Liver (tissue), 9 donors: ENCODE data around the gene NLGN1. TPM values are rescaled to one million over a fixed set of nuclear protein-coding genes. Genes with fewer than 3 reads are reported as not detected.

Source experiments
- DNase-seq: peaks from one replicate; pipeline ENCODE4 v3.0.0-alpha.2; 2017; ENCODE audit warnings: low spot score
- H3K27ac ChIP-seq, 2 donors: one replicate each; pipeline ENCODE4 v1.7.0; 2013; ENCODE audit warnings: inconsistent platforms in 2 of 2, low read length in 2 of 2, control low read depth in 1 of 2, low read depth in 1 of 2, mild to moderate bottlenecking in 1 of 2
- H3K27me3 ChIP-seq, 4 donors: one replicate each; pipeline versions ENCODE4 v1.6.1 to v1.7.0; 2013; ENCODE audit warnings: low read length in 3 of 4, inconsistent platforms in 1 of 4, mild to moderate bottlenecking in 1 of 4, moderate library complexity in 1 of 4; ENCODE audit not compliant: control insufficient read depth in 4 of 4, insufficient read depth in 4 of 4
- H3K36me3 ChIP-seq, 4 donors: one replicate each; pipeline versions ENCODE4 v1.6.1 to v1.7.0; 2013; ENCODE audit warnings: low read length in 3 of 4, mild to moderate bottlenecking in 3 of 4, low read depth in 1 of 4, moderate library complexity in 1 of 4; ENCODE audit not compliant: control insufficient read depth in 4 of 4, insufficient read depth in 3 of 4
- H3K4me1 ChIP-seq, 4 donors: one replicate each; pipeline versions ENCODE4 v1.6.1 to v1.7.0; 2013; ENCODE audit warnings: low read length in 3 of 4, mild to moderate bottlenecking in 3 of 4, moderate library complexity in 1 of 4; ENCODE audit not compliant: control insufficient read depth in 4 of 4, insufficient read depth in 4 of 4
- H3K4me3 ChIP-seq, 3 donors: one replicate each; pipeline versions ENCODE4 v1.6.1 to v1.7.0; 2013; ENCODE audit warnings: low read length in 3 of 3, control low read depth in 1 of 3, low read depth in 1 of 3, mild to moderate bottlenecking in 1 of 3
- H3K9ac ChIP-seq, 2 donors: one replicate each; pipeline ENCODE4 v1.7.0; 2013; ENCODE audit warnings: low read length in 2 of 2, mild to moderate bottlenecking in 2 of 2, moderate library complexity in 2 of 2, control low read depth in 1 of 2, low read depth in 1 of 2
- H3K9me3 ChIP-seq, 4 donors: one replicate each; pipeline versions ENCODE4 v1.6.1 to v1.7.0; 2013; ENCODE audit warnings: low read length in 3 of 4; ENCODE audit not compliant: control insufficient read depth in 4 of 4
- EGR1 ChIP-seq, 2 donors: IDR thresholded peaks; 2 replicates each; pipeline ENCODE4 v1.6.1; 2016 to 2018; ENCODE audit warnings: antibody characterized with exemption in 2 of 2, low read depth in 2 of 2
- FOXA1 ChIP-seq: IDR thresholded peaks from 2 replicates; pipeline ENCODE4 v1.6.1; 2016; ENCODE audit warnings: antibody characterized with exemption
- HNF4A ChIP-seq, 2 donors: conservative IDR thresholded peaks; 2 replicates each; pipeline ENCODE4 v1.6.1; 2016; ENCODE audit warnings: antibody characterized with exemption in 2 of 2, mild to moderate bottlenecking in 2 of 2
- HNF4G ChIP-seq: IDR thresholded peaks from 2 replicates; pipeline ENCODE4 v1.6.1; 2016; ENCODE audit warnings: antibody characterized with exemption
- NR2F2 ChIP-seq: IDR thresholded peaks from 2 replicates; pipeline ENCODE4 v1.6.1; 2016; ENCODE audit warnings: antibody characterized with exemption
- RAD21 ChIP-seq, 2 donors: IDR thresholded peaks; 2 replicates each; pipeline ENCODE4 v1.6.1; 2016; ENCODE audit warnings: antibody characterized with exemption in 2 of 2, mild to moderate bottlenecking in 2 of 2
- RXRA ChIP-seq, 2 donors: IDR thresholded peaks; 2 replicates each; pipeline ENCODE4 v1.6.1; 2017 to 2018; ENCODE audit warnings: antibody characterized with exemption in 2 of 2, mild to moderate bottlenecking in 1 of 2
- SP1 ChIP-seq: IDR thresholded peaks from 2 replicates; pipeline ENCODE4 v1.6.1; 2018; ENCODE audit warnings: antibody characterized with exemption, mild to moderate bottlenecking
- TAF1 ChIP-seq: conservative IDR thresholded peaks from 2 replicates; pipeline ENCODE4 v1.6.1; 2016; ENCODE audit warnings: antibody characterized with exemption, mild to moderate bottlenecking
- YY1 ChIP-seq: IDR thresholded peaks from 2 replicates; pipeline ENCODE4 v1.6.1; 2016; ENCODE audit warnings: antibody characterized with exemption, mild to moderate bottlenecking
- WGBS: extraction: QIAGEN DNeasy Blood & Tissue Kit; methylation state at CpG from one replicate; pipeline ENCODE4 v1.1.7; 2013; 5-methylcytosine and 5-hydroxymethylcytosine counted together
- polyA plus RNA-seq, 2 donors: library from polyadenylated mRNA; stranded (reverse) in 1 of 2; unstranded in 1 of 2; fragments of 200-250 nt in 1 of 2; fragments of >200 nt in 1 of 2; fragmentation: Nextera tagmentation in 1 of 2; extraction: Ambion mirVana in 1 of 2; gene quantifications; one replicate each; pipeline versions ENCODE4 v1.2.1 to v1.2.3, GENCODE V29; 2013 to 2015
- total RNA-seq, 2 donors: library from RNA; depleted of rRNA; stranded (reverse); fragments of >200 nt; gene quantifications; one replicate each; pipeline ENCODE4 v1.2.3, GENCODE V29; 2014
- TF ChIP-seq, protein P1 (sequence below): IDR thresholded peaks from 2 replicates; pipeline ENCODE4 v1.6.1; 2016; ENCODE audit warnings: antibody characterized with exemption
- TF ChIP-seq, protein P2 (sequence below): IDR thresholded peaks from 2 replicates; pipeline ENCODE4 v1.6.1; 2016; ENCODE audit warnings: antibody characterized with exemption
- TF ChIP-seq, protein P3 (sequence below): IDR thresholded peaks from 2 replicates; pipeline ENCODE4 v1.6.1; 2016; ENCODE audit warnings: antibody characterized with exemption, mild to moderate bottlenecking
- TF ChIP-seq, protein P4 (sequence below): fragments of 150-350 bp; IDR thresholded peaks from 2 replicates; pipeline ENCODE4 v1.5.1; 2017; ENCODE audit warnings: improper control_type of control experiment, low read depth, low read length; ENCODE audit not compliant: missing input control
- TF ChIP-seq, protein P5 (sequence below): IDR thresholded peaks from 2 replicates; pipeline ENCODE4 v1.6.1; 2016; ENCODE audit warnings: antibody characterized with exemption
- donor health status: healthy.
- donor health status: healthy.
- donor health status: healthy.
- donor health status: healthy.
- donor health status: healthy.

The NLGN1 gene
- total and polyA plus RNA-seq, 4 donors: 0.02 to 0.67 (median 0.37) TPM; not detected in 1

DNA sequence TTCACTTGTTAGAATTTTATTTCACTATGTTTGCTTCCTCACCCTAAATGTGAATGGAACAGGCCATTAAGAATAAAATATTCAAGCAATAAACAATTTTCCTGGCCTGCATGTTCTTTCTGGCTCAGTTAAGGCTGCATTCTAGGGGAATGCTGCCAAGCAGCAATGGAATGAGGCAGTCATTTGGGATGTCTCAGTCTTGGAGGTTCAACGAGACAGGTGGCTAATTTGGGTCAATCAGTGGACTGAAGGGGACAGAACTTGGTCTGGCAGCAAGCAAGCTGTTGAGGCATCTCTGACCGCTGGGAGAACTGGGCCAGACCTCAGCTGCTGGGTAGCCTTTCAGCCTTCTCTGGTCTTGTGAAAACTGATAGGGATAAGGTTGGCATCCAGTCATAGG, 241.6 kb downstream of the NLGN1 start:
- TF ChIP-seq TAF1 (no peak), NR2F2 (no peak), FOXA1 (no peak), HNF4G (no peak), RAD21 (IDR thresholded peaks at IDR 0.05) (no peak), SP1 (no peak), EGR1 (IDR thresholded peaks at IDR 0.05; ENCODE audit: low read depth in 2 of 2) (no peak)
- TF ChIP-seq, protein P1, sequence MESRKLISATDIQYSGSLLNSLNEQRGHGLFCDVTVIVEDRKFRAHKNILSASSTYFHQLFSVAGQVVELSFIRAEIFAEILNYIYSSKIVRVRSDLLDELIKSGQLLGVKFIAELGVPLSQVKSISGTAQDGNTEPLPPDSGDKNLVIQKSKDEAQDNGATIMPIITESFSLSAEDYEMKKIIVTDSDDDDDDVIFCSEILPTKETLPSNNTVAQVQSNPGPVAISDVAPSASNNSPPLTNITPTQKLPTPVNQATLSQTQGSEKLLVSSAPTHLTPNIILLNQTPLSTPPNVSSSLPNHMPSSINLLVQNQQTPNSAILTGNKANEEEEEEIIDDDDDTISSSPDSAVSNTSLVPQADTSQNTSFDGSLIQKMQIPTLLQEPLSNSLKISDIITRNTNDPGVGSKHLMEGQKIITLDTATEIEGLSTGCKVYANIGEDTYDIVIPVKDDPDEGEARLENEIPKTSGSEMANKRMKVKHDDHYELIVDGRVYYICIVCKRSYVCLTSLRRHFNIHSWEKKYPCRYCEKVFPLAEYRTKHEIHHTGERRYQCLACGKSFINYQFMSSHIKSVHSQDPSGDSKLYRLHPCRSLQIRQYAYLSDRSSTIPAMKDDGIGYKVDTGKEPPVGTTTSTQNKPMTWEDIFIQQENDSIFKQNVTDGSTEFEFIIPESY: no peak
- TF ChIP-seq, protein P2, sequence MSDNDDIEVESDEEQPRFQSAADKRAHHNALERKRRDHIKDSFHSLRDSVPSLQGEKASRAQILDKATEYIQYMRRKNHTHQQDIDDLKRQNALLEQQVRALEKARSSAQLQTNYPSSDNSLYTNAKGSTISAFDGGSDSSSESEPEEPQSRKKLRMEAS: no peak
- no peak for DNase-seq
- WGBS: 54% methylated on average over 2 of the region's 2 CpGs
- no peak overlapping the region for H3K4me3 ChIP-seq
- H3K27ac ChIP-seq: no peak overlapping the region
- no peaks in the 10 kb centered on the region for H3K4me1 ChIP-seq
- H3K9ac ChIP-seq: no peak overlapping the region
- no peaks in the 10 kb centered on the region for H3K36me3 ChIP-seq
- no peaks in the 10 kb centered on the region for H3K27me3 ChIP-seq
- H3K9me3 ChIP-seq: no peaks in the 10 kb centered on the region

DNA sequence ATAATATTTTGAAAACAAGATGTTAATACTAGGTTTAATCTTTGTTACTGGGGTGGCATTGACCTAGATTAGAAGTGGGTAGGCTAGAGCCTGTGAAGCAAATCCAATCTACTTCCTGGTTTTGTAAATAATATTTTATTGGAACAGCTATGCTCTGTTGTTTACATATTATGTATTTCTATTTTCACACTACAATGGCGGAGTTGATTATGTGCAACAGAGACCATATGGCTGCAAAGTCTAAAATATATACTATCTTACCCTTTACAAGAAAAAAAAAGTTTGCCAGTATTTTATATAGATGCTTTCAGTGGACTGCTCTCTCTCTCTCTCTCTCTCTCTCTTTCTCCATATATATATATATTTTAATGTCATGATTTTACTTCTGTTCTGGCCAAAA, 244.2 kb downstream of the NLGN1 start:
- Histone ChIP-seq H3K9me3 (no peaks in the 10 kb centered on the region), H3K27me3 (no peaks in the 10 kb centered on the region), H3K36me3 (no peaks in the 10 kb centered on the region), H3K9ac (no peak overlapping the region), H3K4me3 (no peak overlapping the region), H3K4me1 (no peaks in the 10 kb centered on the region), H3K27ac (no peak overlapping the region)
- WGBS: 86% methylated on average over 1 of the region's 1 CpG
- TF ChIP-seq, protein P3, sequence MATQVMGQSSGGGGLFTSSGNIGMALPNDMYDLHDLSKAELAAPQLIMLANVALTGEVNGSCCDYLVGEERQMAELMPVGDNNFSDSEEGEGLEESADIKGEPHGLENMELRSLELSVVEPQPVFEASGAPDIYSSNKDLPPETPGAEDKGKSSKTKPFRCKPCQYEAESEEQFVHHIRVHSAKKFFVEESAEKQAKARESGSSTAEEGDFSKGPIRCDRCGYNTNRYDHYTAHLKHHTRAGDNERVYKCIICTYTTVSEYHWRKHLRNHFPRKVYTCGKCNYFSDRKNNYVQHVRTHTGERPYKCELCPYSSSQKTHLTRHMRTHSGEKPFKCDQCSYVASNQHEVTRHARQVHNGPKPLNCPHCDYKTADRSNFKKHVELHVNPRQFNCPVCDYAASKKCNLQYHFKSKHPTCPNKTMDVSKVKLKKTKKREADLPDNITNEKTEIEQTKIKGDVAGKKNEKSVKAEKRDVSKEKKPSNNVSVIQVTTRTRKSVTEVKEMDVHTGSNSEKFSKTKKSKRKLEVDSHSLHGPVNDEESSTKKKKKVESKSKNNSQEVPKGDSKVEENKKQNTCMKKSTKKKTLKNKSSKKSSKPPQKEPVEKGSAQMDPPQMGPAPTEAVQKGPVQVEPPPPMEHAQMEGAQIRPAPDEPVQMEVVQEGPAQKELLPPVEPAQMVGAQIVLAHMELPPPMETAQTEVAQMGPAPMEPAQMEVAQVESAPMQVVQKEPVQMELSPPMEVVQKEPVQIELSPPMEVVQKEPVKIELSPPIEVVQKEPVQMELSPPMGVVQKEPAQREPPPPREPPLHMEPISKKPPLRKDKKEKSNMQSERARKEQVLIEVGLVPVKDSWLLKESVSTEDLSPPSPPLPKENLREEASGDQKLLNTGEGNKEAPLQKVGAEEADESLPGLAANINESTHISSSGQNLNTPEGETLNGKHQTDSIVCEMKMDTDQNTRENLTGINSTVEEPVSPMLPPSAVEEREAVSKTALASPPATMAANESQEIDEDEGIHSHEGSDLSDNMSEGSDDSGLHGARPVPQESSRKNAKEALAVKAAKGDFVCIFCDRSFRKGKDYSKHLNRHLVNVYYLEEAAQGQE: no peak
- TF ChIP-seq, protein P4, sequence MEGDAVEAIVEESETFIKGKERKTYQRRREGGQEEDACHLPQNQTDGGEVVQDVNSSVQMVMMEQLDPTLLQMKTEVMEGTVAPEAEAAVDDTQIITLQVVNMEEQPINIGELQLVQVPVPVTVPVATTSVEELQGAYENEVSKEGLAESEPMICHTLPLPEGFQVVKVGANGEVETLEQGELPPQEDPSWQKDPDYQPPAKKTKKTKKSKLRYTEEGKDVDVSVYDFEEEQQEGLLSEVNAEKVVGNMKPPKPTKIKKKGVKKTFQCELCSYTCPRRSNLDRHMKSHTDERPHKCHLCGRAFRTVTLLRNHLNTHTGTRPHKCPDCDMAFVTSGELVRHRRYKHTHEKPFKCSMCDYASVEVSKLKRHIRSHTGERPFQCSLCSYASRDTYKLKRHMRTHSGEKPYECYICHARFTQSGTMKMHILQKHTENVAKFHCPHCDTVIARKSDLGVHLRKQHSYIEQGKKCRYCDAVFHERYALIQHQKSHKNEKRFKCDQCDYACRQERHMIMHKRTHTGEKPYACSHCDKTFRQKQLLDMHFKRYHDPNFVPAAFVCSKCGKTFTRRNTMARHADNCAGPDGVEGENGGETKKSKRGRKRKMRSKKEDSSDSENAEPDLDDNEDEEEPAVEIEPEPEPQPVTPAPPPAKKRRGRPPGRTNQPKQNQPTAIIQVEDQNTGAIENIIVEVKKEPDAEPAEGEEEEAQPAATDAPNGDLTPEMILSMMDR: no peak
- TF ChIP-seq, protein P5, sequence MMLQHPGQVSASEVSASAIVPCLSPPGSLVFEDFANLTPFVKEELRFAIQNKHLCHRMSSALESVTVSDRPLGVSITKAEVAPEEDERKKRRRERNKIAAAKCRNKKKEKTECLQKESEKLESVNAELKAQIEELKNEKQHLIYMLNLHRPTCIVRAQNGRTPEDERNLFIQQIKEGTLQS: no peak
- TF ChIP-seq HNF4G: no peak
- TF ChIP-seq, protein P2: no peak
- no peak for TF ChIP-seq RXRA (IDR thresholded peaks at IDR 0.05)
- no peak for TF ChIP-seq RAD21 (IDR thresholded peaks at IDR 0.05)
- no peak for TF ChIP-seq YY1
- no peak for TF ChIP-seq HNF4A (conservative IDR thresholded peaks at IDR 0.05)
- no peak for DNase-seq
